Activated effector memory CD4-positive, alpha-beta T cell treated with anti-CD3 and anti-CD28 coated beads, Interleukin-2, amount 50 U/mL, for 16 hours (primary cell): ENCODE measurements around the gene MEI1.
A peak's percentile ranks its signal among the peaks of the same experiment; 100 is the strongest.
"Not testable (repeated sequence)": the region's sequence is repeated elsewhere in the genome, so short reads cannot be mapped to it uniquely, and the experiment has no call there.

Experiments used
- DNase-seq: peaks from one replicate; pipeline ENCODE4 v3.0.0-alpha.2; 2020

MEI1 gene

DNA sequence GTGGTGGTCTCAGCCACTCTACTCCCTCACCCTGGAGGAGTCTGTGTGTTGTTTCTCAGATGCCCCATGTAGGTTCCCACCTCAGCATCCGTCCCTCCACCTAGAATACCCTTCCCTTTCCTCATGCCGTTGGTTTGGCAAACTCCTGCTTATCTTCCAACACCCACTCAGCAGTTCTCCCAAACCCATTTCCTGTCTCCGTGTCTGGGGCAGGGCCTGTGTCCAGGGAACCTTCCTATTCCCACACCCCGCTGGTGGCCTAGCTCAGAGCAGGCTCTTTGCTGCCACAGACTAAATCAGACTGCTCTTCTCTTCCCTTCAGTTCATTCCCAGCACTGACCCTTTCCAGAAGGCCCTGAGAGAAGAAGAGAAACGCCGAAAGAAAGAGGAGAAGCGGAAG is 126.1 kb downstream of the MEI1 start:
- no peak for DNase-seq

DNA sequence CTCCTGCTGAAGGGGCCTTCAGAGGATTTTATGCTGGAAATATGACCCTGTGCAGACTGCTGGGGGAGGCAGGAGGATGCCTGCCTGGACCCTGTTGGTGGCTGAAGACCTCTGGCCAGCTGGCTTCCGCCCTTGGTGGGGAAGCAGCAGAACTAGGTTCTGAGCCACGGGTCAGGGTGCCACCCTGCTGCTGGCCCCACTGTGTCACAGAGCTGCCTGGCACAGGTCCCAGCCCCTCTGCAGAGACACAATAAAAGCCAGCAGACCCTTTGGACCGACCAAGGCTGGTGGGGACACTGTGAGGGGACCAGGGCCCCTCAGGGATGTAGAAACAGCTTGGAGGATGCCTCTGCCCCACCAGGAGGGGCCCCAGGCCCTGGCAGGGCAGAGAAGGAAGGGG is 126.7 kb downstream of the MEI1 start:
- no peak for DNase-seq

GRCh38 chr22:41826430-41827383 is 127.4 kb downstream of the MEI1 start:
- no peak for DNase-seq

DNA sequence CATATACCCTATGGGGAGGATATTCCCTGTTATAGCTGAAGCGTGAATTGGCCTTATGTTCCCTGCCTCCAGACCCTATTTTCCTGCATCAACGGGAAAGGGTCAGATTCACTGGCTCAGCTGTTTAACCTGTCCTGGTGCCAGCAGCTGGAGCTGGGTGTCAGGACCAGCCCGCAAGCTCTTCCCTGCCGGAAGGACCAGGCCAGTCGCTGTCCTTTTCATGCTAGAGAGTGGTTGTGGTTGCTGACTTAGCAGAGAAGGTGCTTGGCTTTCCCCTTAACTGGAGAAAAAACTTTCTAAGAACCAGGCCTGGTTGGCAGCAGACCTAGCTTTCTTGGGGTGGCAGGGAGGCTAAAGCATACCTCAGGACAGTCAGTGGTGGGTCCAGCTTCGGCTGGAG is 128.4 kb downstream of the MEI1 start:
- DNase-seq, result no peak

- no peak for DNase-seq
Measured at GRCh38 chr22:41828516-41828915, 129.2 kb downstream of the MEI1 start.

- peak; percentile 67 for DNase-seq
Measured at GRCh38 chr22:41830174-41830573, 130.9 kb downstream of the MEI1 start.

DNA sequence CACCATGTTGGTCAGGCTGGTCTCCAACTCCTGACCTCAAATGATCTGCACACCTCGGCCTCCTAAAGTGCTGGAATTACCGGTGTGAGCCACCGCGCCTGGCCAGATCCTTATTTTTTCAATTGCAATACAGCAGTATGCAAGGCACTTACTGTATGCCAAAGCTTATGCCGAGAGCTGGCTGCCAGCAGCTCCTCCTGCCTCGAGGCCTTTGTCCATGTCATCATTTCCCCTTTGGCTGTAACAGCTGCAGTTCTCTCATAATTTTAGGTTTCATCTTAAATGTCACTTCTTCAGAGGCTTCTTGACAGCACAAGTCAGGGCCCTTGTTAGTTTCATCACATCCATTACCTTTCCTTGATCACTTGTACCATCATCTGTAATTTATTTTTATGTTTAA is 132.1 kb downstream of the MEI1 start:
- DNase-seq, result no peak

- DNase-seq, result no peak
Measured at GRCh38 chr22:41831828-41832552, 132.7 kb downstream of the MEI1 start.

- peak; percentile 100 for DNase-seq
Measured at GRCh38 chr22:41832553-41833368, 133.5 kb downstream of the MEI1 start, which contains the start of gene SREBF2. Gene SREBF2, plus strand, starts transcription at chr22:41833105. Its CDS starts 166 bp downstream, at chr22:41833271.

GRCh38 chr22:41833369-41834004 is 134.2 kb downstream of the MEI1 start:
- peak; percentile 84 for DNase-seq

- no peak for DNase-seq
Measured at GRCh38 chr22:41834005-41834944, 135.0 kb downstream of the MEI1 start.

- DNase-seq, result not testable (repeated sequence)
Measured at GRCh38 chr22:41835462-41835861, 136.2 kb downstream of the MEI1 start.

GRCh38 chr22:41836551-41836950 is 137.2 kb downstream of the MEI1 start:
- no peak for DNase-seq

GRCh38 chr22:41838842-41839618 is 139.7 kb downstream of the MEI1 start:
- DNase-seq, result no peak

- DNase-seq, result no peak
Measured at GRCh38 chr22:41840216-41840615, 140.9 kb downstream of the MEI1 start.

GRCh38 chr22:41841085-41841712 is 141.9 kb downstream of the MEI1 start:
- no peak for DNase-seq

DNA sequence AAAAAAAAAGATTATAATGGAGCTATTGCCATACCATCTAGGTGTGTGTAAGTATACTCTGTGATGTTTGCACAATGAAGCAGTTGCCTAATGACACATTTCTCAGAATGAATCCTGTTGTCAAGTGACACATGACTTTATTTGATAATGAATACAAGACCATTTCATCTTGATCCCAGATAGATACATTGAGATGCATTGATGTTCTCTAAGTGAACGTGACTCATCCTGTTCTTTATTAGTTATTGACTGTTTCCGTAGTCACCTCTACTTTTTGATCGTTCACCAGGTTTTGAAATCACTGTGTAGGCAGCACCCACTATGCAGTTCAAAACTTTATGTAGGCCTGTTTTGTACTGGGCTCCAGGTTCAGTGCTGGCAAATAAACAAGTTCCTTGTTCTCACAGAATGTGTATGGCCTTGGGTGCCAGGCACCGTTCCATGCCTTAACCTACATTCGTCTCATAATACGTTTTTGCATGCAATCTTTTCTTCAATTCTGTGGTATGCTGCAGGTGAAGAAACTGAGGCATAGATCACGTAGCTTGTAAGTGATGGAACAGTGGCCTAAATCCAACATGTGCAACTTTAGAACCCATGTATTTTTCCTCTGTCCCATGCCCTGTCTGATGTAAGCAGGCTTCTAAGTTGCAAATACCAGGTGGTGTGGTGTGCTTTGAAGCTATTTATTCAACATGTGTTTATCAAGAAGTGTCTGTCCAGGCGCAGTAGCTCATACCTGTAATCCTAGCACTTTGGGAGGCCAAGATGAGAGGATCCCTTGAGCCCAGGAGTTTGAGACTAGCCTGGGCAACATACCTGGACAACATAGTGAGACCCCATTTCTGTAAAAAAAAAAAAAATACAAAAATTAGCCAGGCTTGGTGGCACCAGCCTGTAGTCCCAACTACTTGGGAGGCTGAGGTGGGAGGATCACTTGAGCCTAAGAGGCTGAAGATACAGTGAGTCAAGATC is 144.0 kb downstream of the MEI1 start:
- no peak for DNase-seq

GRCh38 chr22:41844036-41844435 is 144.7 kb downstream of the MEI1 start:
- DNase-seq, result no peak

GRCh38 chr22:41844513-41844912 is 145.2 kb downstream of the MEI1 start:
- no peak for DNase-seq
